HG03103 (cell line): ENCODE results near the gene MYADML2.

Experiments used
- ATAC-seq: cut with Tn5 transposase; IDR thresholded peaks from one replicate; pipeline ENCODE4 v1.9.1; 2021; ENCODE audit warnings: low read depth; ENCODE audit not compliant: unreplicated experiment

MYADML2 gene

GRCh38 chr17:81980122-81980521, 33.1 kb upstream of the MYADML2 start:
- ATAC-seq = no peak

GRCh38 chr17:81978524-81979298, 31.7 kb upstream of the MYADML2 start:
- no peak for ATAC-seq

GRCh38 chr17:81977211-81977808, 30.3 kb upstream of the MYADML2 start, which contains the start of gene ASPSCR1:
TSS of gene ASPSCR1 (plus strand) at chr17:81977629. CDS start at chr17:81977647, 18 bp downstream.
- peak; percentile 74 for ATAC-seq

- ATAC-seq = no peak
These were observed 29.5 kb upstream of the MYADML2 start for GRCh38 chr17:81976332-81977210.

GRCh38 chr17:81973432-81973831, 26.4 kb upstream of the MYADML2 start:
- no peak for ATAC-seq

- no peak for ATAC-seq
These were observed 22.1 kb upstream of the MYADML2 start for GRCh38 chr17:81968850-81969812.

GRCh38 chr17:81968396-81968745, 21.3 kb upstream of the MYADML2 start:
- no peak for ATAC-seq

- ATAC-seq = no peak
These were observed 20.7 kb upstream of the MYADML2 start for GRCh38 chr17:81967533-81968395.

- ATAC-seq = no peak
These were observed 20.2 kb upstream of the MYADML2 start for GRCh38 chr17:81967244-81967532.

- no peak for ATAC-seq
These were observed 19.6 kb upstream of the MYADML2 start for GRCh38 chr17:81966343-81967243.

- no peak for ATAC-seq
These were observed 17.2 kb upstream of the MYADML2 start for GRCh38 chr17:81964081-81964849.

GRCh38 chr17:81962499-81963441, 15.7 kb upstream of the MYADML2 start:
- ATAC-seq = no peak

- ATAC-seq = no peak
These were observed 14.8 kb upstream of the MYADML2 start for GRCh38 chr17:81961521-81962498.

- no peak for ATAC-seq
These were observed 14.1 kb upstream of the MYADML2 start, which contains the start of gene NOTUM for GRCh38 chr17:81961087-81961511. TSS of gene NOTUM (minus strand) at chr17:81961187. CDS start at chr17:81960909, 278 bp downstream.
